ENCODE measurements around the gene FLT3. TPM values are rescaled to one million over a fixed set of nuclear protein-coding genes. Genes with fewer than 3 reads are reported as not detected.
"Not testable (repeated sequence)": the region's sequence is repeated elsewhere in the genome, so short reads cannot be mapped to it uniquely, and the experiment has no call there.

Gene FLT3
- total RNA-seq, 2 donors from 2014 or later, result 0.38 to 0.65 TPM

GRCh38 chr13:28013482-28013881 lies 86.9 kb downstream of the FLT3 start:
- no peak for DNase-seq (ENCODE audit: low spot score)
- intact Hi-C loops (cut with DNase I), result no loop called here

DNA sequence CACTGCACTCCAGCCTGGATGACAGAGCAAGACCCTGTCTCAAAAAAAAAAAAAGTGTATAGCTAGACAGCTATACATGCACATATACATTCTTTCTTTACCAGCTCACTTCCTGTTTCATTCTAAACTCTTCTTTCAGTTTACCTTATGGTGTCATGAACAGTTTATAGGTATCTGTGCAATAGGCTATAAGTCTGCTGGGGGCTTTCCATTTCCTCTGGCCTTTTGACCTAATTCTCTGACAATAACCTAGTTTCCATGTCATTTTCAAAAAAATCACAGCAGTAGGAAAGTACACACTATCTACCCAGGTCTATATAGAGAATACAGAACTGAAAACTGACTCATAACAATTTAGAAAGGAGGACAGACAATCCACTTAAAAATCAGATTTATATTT lies 87.5 kb downstream of the FLT3 start:
- no peak for DNase-seq (ENCODE audit: low spot score)
- intact Hi-C loops (cut with DNase I), result no loop called here

DNA sequence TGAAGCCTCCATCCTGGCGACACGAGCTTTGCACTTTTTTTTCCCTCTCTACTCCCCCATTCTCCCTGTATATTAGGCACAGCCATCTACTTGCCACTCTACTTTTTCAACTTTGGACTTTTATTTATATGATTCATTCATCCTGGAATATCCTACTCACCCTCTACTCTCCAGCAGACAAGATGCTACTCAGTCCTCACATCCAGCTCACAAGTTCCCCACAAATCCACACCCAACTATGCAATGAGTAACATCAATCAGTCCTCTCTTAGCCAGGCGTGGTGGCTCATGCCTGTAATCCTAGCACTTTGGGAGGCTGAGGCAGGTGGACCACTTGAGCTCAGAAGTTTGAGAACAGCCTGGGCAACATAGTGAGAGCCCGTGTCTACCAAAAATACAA lies 88.0 kb downstream of the FLT3 start:
- no peak for DNase-seq (ENCODE audit: low spot score)
- intact Hi-C loops (cut with DNase I), result no loop called here

GRCh38 chr13:28010046-28010445 lies 90.3 kb downstream of the FLT3 start:
- no peak for DNase-seq (ENCODE audit: low spot score)
- intact Hi-C loops (cut with DNase I), result no loop called here

DNA sequence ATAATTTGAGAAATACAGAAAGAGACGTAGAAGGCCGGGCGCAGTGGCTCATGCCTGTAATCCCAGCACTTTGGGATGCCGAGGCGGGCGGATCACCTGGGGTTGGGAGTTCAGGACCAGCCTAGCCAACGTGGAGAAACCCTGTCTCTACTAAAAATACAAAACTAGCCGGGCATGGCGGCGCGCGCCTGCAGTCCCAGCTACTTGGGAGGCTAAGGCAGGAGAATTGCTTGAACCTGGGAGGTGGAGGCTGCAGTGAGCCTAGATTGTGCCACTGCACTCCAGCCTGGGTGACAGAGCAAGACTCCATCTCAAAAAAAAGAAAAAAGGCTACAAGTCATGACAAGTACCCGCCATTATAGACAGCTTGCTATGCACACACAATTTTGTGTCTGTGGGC lies 95.4 kb downstream of the FLT3 start:
- DNase-seq (ENCODE audit: low spot score); intact Hi-C loops (cut with DNase I): not testable (repeated sequence)

DNA sequence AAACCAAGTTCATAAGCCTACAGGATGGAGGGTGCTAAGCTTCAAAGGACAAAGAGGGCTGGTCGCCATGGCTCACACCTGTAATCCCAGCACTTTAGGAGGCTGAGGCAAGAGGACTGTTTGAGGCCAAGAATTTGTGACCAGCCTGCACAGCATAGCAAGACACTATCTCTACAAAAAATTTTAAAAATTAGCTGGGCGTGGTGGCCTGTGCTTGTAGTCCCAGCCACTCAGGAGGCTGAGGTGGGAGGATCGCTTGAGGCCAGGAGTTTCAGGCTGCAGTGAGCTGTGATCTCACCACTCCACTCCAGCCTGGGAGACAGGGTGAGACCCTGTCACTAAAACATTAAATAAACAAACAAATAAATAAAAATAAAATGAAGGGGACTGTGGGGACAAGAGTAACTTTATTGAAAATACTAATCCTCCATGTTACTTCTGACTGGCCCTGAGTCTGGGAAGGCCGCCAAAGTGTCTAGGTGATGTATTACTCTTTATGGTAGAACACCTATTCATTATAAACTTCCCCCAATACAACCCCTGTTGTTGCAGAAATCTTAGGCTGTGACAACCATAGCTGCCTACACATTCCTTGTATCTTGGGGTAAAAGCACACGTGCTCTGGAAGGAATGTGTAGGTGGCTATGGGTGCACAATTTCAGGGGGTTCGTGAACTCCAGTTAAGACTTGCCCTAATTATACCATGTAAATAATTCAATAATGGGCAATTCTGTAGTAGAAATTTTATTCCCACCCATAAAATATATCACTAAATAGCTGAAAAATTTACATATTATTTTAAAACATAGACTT lies 97.3 kb downstream of the FLT3 start:
- intact Hi-C loops (cut with DNase I), result no loop called here
- no peak for DNase-seq (ENCODE audit: low spot score)

- intact Hi-C loops (cut with DNase I), result no loop called here
- no peak for DNase-seq (ENCODE audit: low spot score)
Measured at GRCh38 chr13:28001837-28002473, 98.4 kb downstream of the FLT3 start.

DNA sequence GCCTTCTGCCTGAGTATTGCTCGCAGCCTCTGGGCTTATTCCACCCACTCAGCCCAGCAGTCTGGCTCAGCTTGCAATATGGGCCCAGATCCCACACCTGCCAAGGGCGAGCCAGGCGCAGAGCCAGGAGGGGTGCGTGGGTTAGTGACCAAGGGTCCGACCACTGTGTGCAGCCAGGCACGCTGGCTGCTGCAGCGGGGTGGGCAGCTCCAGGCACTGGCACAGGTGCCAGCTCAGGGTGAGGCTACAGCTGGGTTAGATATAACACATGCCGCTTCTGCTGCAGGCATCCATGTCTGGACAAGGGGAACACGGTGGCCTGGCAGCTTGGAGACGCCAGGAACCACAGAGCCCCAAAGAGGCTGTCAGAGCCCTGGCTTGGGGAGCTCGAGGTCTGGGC lies 99.3 kb downstream of the FLT3 start:
- no peak for DNase-seq (ENCODE audit: low spot score)
- intact Hi-C loops (cut with DNase I), result no loop called here

DNA sequence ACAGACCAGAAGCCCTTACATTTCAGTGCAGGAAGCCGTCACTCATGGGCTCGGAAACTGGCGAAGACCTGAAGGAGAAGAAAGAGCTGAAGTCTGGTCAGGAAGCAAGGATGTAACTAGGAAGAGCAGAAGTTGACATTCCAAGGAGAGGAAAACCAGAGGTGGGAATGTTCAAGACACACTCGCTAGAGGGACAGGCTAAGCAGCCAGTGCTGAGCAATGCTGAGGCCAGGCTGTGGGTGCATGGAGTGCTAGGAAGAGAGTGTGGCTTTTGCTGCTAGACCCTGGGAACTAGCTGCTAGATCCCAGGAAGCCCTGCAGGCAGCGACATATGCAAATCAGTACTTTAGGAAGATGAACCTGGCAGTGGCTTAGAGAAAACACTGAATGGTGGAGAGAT lies 99.8 kb downstream of the FLT3 start:
- intact Hi-C loops (cut with DNase I), result no loop called here
- no peak for DNase-seq (ENCODE audit: low spot score)

DNA sequence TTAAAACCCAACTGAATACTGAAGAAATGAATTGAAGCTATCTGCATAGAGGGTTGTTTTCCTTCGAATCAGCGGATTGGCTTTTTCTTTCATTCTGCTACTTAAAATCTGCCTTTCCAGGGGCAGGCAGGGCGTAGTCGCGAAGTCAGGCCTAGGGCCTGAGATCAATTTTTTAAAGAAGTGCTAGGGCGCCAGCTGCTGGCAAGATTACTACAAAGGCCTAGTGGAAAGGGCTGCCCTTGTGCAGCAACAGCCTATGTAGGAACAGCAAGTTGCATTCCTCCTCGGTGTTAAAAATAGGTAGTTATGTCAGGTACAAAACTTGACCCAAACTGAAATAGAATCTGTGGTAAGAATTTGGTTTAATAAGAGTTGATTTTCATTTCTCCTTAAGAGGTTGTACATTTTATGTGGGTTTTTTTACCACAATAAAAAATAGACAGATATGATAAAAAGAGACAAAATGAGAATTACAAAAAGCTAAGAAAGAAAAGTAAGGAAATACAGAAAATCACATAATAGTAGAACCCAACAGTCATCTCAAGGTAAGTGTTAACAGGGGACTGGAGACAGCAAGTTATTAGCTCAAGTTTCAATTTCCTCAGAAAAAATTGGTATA lies 102.4 kb downstream of the FLT3 start:
- intact Hi-C loops (cut with DNase I), result no loop called here
- no peak for DNase-seq (ENCODE audit: low spot score)

GRCh38 chr13:27991881-27992280 lies 108.5 kb downstream of the FLT3 start:
- intact Hi-C loops (cut with DNase I), result no loop called here
- DNase-seq (ENCODE audit: low spot score), result no peak

DNA sequence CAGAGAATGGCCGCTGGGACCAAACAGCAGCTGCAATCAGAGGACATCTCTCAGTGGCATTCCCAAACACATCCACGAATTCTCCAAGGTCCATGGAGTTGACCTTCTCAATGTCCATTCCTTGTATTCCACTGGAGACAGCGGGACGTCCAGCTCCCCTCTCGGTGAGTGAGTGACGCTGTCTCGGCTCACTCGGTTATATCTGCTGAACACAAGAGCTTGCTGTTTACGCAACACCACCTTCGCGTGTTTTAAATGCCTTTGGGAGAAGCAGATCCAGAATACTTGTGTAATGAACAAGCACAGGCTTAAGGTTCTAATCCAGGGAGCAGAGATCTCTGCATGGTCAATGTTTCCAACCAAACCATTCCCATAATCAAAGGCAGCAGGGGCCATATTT lies 111.9 kb downstream of the FLT3 start, which contains the start of gene URAD:
URAD (minus strand) TSS at position 174 of the 400 bp plus-strand sequence; CDS start at position 118, 56 bp downstream.
- intact Hi-C loops (cut with DNase I), result loop anchor here in 1 of 2 donors (1.0 to 10.0 kb wide), 3 partner anchors 32 to 624 kb away; no protein-coding TSS in a partner anchor

DNA sequence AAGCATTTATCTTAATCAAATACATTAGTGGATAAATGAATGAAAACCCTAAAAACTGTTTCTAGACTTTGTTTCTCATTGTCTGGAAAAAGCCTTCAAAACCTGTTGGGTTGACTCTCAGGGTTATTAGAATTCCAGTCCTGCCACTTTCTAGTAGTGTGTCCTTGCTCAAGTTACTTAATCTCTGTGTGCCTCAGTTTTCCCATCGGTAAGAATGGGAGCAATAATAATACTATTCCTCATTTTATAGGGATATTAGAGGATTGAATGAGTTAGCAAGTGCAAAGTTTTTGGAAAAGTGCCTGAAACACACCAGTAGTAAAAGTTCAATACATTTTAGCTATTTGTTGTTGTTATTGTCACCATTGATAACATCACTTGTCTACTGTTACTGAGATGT lies 114.8 kb downstream of the FLT3 start:
- no peak for DNase-seq (ENCODE audit: low spot score)
- intact Hi-C loops (cut with DNase I), result loop anchor here in 1 of 2 donors (10.0 kb wide), 2 partner anchors 161 to 621 kb away; no protein-coding TSS in a partner anchor

More for the DNA sequence above, 111.9 kb downstream of the FLT3 start, which contains the start of gene URAD:
- no peak for DNase-seq (ENCODE audit: low spot score)

GRCh38 chr13:27982361-27982760 lies 118.0 kb downstream of the FLT3 start:
- intact Hi-C loops (cut with DNase I), result loop anchor here (5.0 to 10.0 kb wide), 3 partner anchors 158 to 620 kb away; no protein-coding TSS in a partner anchor
- no peak for DNase-seq (ENCODE audit: low spot score)

GRCh38 chr13:27981006-27981708 lies 119.2 kb downstream of the FLT3 start:
- no peak for DNase-seq (ENCODE audit: low spot score)
- intact Hi-C loops (cut with DNase I), result loop anchor here (5.0 to 10.0 kb wide), 3 partner anchors 156 to 619 kb away; no protein-coding TSS in a partner anchor

DNA sequence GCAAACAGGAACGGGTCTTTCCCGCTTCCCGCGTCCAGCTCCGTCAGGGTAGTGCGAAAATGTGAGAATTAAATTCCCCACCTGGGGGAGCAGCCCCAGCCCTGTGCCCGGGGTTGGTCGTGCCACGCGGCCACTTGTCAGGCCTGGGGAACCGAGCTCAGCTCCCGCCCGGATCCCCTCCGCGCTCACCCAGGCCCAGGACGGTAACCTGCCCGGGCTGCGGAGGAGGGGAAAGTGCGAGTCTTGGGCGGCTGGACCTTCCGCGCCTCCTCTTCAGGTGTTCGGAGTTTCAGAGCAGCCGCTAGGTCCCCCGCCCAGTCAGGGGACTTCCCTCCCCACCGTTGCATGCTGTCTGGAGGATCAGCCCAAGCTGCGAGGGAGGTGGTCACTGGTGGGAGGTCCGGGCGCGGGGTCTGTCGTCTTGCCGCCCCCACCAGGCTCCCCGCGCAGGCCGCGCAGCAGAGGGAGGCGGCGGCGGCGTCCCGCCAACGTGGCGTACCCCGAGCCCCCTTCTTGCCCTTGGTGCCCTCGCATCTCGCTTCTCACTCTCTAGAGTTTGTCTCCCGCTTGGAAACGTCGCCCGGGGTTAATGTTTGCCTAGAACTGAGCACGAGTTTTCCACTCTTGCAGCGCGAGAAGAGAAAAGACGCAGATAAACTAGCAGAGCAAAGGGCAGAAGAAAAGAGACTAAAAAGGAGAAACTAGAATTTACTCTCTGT lies 119.9 kb downstream of the FLT3 start:
- DNase-seq (ENCODE audit: low spot score), result peak; percentile 73
- intact Hi-C loops (cut with DNase I), result loop anchor here (5.0 to 10.0 kb wide), 3 partner anchors 156 to 618 kb away; no protein-coding TSS in a partner anchor

GRCh38 chr13:27979765-27980279 lies 120.6 kb downstream of the FLT3 start:
- intact Hi-C loops (cut with DNase I), result loop anchor here (5.0 to 10.0 kb wide), 5 partner anchors 148 to 1035 kb away; no protein-coding TSS in a partner anchor

GRCh38 chr13:27979001-27979643 lies 121.3 kb downstream of the FLT3 start:
- DNase-seq (ENCODE audit: low spot score), result no peak
- intact Hi-C loops (cut with DNase I), result loop anchor here (5.0 to 10.0 kb wide), 2 partner anchors 147 to 1034 kb away; no protein-coding TSS in a partner anchor

More at GRCh38 chr13:27979765-27980279, 120.6 kb downstream of the FLT3 start:
- DNase-seq (ENCODE audit: low spot score), result peak; percentile 66
